Amniotic epithelial cell (primary cell): ENCODE results near the gene ZNF213.
A peak's percentile ranks its signal among the peaks of the same experiment; 100 is the strongest.

Experiments used
- DNase-seq: peaks from one replicate; pipeline ENCODE4 v3.0.0-alpha.2; 2010; ENCODE audit warnings: low read depth

ZNF213 gene, protein sequence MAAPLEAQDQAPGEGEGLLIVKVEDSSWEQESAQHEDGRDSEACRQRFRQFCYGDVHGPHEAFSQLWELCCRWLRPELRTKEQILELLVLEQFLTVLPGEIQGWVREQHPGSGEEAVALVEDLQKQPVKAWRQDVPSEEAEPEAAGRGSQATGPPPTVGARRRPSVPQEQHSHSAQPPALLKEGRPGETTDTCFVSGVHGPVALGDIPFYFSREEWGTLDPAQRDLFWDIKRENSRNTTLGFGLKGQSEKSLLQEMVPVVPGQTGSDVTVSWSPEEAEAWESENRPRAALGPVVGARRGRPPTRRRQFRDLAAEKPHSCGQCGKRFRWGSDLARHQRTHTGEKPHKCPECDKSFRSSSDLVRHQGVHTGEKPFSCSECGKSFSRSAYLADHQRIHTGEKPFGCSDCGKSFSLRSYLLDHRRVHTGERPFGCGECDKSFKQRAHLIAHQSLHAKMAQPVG

GRCh38 chr16:3134338-3135125 is at the start of gene ZNF213:
Gene ZNF213 (plus strand): TSS chr16:3135029. CDS start chr16:3137281, 2,252 bp downstream.
- peak; percentile 97 for DNase-seq

DNA sequence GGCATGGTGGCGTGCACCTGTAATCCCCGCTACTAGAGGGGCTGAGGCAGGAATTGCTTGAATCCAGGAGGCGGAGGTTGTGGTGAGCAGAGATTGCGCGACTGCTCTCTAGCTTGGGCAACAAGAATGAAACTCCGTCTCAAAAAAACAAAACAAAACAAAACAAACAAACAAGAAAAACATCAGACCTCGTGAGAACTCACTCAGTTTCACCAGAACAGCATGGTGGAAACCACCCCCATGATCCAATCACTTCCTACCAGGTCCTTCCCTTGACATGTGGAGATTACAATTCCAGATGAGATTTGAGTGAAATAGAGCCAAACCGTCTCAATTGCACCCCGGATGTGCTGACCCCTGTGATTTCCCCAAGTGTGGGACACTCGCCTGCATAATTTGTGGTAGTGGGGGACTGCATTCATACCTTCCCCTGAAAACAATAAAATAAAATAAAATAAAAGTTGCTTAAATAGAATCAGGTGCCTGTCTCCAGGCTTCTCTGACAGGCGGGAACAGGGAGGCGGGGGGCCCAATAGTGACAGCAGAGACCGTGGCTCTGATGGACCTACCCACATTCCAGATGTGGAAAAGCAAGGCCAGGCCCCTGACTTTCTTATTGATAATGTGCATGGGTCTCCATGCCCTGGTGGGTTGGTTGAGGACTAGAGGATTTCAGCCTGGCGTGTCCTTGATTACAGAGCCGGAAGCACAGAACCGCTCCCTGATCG is 48.8 kb upstream of the ZNF213 start:
- DNase-seq = no peak

- DNase-seq = no peak
Observed at GRCh38 chr16:3086596-3087242, 48.1 kb upstream of the ZNF213 start.

DNA sequence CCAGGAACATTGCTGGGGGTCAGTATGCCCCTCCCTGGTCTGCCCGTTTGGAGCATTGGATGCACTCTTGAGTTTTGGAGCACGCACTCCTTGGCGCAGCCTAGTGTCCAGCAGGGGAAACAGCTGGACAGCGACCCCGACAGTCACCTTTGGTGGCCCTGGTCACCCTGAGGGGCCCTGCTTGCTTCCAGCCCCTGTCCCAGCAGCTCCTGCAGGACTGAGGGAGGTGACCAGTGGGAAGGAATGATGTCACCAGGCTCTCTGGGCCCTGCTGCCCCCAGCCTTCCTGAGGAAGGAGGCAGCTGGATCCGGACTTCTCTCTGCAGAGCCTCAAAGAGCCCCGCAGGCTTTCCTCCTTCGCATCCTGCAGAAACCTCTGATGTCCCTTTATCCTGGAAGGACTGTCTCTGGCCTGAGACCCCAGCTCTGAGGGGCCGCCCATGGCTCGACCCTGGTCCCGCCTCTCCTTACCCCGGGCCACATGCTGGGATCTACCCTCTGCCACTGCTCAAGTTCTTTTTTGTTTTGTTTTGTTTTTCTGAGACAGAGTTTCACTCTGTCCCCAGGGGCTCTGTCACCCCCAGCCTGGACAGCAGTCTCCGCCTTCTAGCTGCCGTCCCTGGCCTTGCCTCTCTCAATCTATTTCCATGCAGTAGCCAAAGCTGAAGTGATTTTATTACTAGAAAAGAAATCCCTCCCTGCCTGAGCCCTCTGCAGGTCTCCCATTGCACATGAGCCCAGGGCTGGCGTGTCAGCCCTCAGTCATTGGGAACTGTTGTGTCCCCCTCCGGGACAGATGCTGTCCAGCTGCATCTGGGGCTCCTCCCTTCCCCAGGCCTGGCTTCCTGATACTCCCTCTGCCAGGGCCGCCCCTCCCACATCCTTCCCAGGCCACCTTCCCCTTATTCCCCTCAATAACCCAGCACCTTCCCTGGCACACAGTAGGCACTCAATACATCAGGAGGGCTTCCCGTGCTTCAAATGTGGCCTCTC is 47.3 kb upstream of the ZNF213 start:
- no peak for DNase-seq

- DNase-seq = no peak
Observed at GRCh38 chr16:3088450-3088849, 46.4 kb upstream of the ZNF213 start.

- no peak for DNase-seq
Observed at GRCh38 chr16:3088925-3089716, 45.7 kb upstream of the ZNF213 start.

- no peak for DNase-seq
Observed at GRCh38 chr16:3089717-3090592, 44.9 kb upstream of the ZNF213 start.

DNA sequence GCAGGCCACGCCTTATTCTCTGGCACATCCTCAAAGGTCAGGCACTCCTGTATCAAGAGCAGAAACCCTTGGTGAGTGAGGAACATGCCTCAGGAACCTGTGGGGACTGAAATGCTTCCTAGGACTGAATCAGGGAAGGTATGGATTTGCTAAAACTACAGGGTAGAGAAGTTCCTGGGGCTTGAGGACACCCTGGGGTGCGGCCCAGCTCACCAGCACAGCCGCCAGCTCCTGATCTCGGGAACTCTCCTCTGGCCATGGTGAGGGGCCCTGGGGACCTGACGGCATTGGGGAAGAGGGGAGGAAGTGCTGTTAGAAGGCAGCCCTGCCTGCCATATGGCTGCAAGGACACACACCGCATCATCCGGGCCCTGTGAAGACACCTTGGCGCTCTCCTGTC is 43.3 kb upstream of the ZNF213 start:
- no peak for DNase-seq

DNA sequence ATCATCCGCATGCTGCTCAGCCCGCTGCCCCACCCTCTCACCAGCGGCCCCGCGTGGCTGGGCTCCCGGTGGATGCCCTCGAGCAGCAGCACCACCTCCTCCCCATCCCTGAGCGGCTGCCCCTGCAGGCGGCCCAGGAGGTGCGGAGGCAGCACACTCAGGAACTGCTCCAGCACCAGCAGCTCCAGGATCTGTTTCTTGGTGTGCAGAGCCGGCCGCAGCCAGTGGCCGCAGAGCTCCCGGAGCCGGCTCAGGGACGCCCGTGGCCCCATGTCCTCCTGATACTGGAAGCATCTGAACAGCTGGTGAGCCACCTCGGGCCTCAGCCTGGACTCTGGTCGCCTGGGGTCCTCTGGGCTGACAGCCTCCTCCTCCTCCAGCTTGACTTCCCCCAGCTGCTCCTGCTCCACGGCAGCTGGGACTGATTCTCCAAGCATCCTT is 42.3 kb upstream of the ZNF213 start:
- no peak for DNase-seq

- peak; percentile 39 for DNase-seq
Observed at GRCh38 chr16:3094289-3095027, 40.4 kb upstream of the ZNF213 start.

GRCh38 chr16:3095869-3096268 is 39.0 kb upstream of the ZNF213 start:
- DNase-seq = no peak

- DNase-seq = no peak
Observed at GRCh38 chr16:3096362-3096761, 38.5 kb upstream of the ZNF213 start.

- DNase-seq = no peak
Observed at GRCh38 chr16:3097266-3097665, 37.6 kb upstream of the ZNF213 start.

- DNase-seq = no peak
Observed at GRCh38 chr16:3098459-3099394, 36.1 kb upstream of the ZNF213 start, which contains the start of gene ZSCAN10. Gene ZSCAN10 (minus strand): TSS chr16:3099294. CDS start chr16:3092937, 6,357 bp downstream.

DNA sequence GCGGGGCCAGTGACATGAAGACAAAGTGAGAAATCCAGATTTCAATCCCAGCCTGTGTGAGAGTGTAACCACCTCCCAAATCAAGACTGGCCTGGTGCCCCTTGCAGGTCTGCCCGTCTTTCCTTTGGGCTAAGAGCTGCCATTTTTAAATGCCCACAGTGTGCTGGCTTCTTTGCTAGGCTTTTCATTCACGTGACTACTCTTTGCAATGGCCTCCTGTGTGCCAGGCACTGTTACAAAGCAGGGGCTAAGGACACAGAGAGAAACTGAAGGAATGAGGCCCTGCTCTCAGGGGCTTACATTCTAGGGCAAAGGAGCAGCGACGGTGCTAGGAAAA is 35.5 kb upstream of the ZNF213 start:
- no peak for DNase-seq

- peak; percentile 77 for DNase-seq
Observed at GRCh38 chr16:3099732-3100499, 34.9 kb upstream of the ZNF213 start.
